ENCODE results near the gene ADGRL4.
"Not testable (repeated sequence)": the region's sequence is repeated elsewhere in the genome, so short reads cannot be mapped to it uniquely, and the experiment has no call there.

ADGRL4 gene

GRCh38 chr1:79006564-79006963 is at the start of gene ADGRL4:
Gene ADGRL4 (minus strand): TSS chr1:79006730. CDS start chr1:79006654, 76 bp downstream.
- no peak for DNase-seq

- no peak for DNase-seq
These were observed 49.3 kb upstream of the ADGRL4 start for GRCh38 chr1:79055856-79056255.

GRCh38 chr1:79052829-79053449 is 46.4 kb upstream of the ADGRL4 start:
- no peak for DNase-seq

- peak in 1 of 3 experiments; percentile 6 for DNase-seq
These were observed 38.6 kb upstream of the ADGRL4 start for GRCh38 chr1:79044974-79045650.

GRCh38 chr1:79043506-79043905 is 37.0 kb upstream of the ADGRL4 start:
- DNase-seq: no peak

- DNase-seq: no peak
These were observed 36.0 kb upstream of the ADGRL4 start for GRCh38 chr1:79042539-79042938.

GRCh38 chr1:79042117-79042516 is 35.6 kb upstream of the ADGRL4 start:
- no peak for DNase-seq

GRCh38 chr1:79041666-79042065 is 35.1 kb upstream of the ADGRL4 start:
- no peak for DNase-seq

GRCh38 chr1:79040424-79041082 is 34.0 kb upstream of the ADGRL4 start:
- no peak for DNase-seq

- no peak for DNase-seq
These were observed 30.6 kb upstream of the ADGRL4 start for GRCh38 chr1:79037085-79037484.

- no peak for DNase-seq
These were observed 6.0 kb upstream of the ADGRL4 start for GRCh38 chr1:79012500-79012899.

- no peak for DNase-seq
These were observed 4.1 kb upstream of the ADGRL4 start for GRCh38 chr1:79010589-79010988.

- DNase-seq: no peak
These were observed 585 bp downstream of the ADGRL4 start for GRCh38 chr1:79005945-79006344.

- no peak for DNase-seq
These were observed 1.6 kb downstream of the ADGRL4 start for GRCh38 chr1:79004916-79005315.

GRCh38 chr1:78996791-78997190 is 9.7 kb downstream of the ADGRL4 start:
- no peak for DNase-seq

GRCh38 chr1:78987042-78987441 is 19.5 kb downstream of the ADGRL4 start:
- DNase-seq: no peak

- DNase-seq: no peak
These were observed 26.0 kb downstream of the ADGRL4 start for GRCh38 chr1:78980511-78980910.

GRCh38 chr1:78972723-78973122 is 33.8 kb downstream of the ADGRL4 start:
- no peak for DNase-seq

GRCh38 chr1:78967091-78967490 is 39.4 kb downstream of the ADGRL4 start:
- DNase-seq: not testable (repeated sequence)

- no peak for DNase-seq
These were observed 47.8 kb downstream of the ADGRL4 start for GRCh38 chr1:78958711-78959110.

GRCh38 chr1:78950826-78951225 is 55.7 kb downstream of the ADGRL4 start:
- no peak for DNase-seq

- no peak for DNase-seq
These were observed 57.3 kb downstream of the ADGRL4 start for GRCh38 chr1:78949227-78949626.

GRCh38 chr1:78919150-78919549 is 87.4 kb downstream of the ADGRL4 start:
- DNase-seq: no peak

GRCh38 chr1:78918157-78918556 is 88.4 kb downstream of the ADGRL4 start:
- DNase-seq: no peak

Data from NCI-H1417 (cell line).